Gastroesophageal sphincter (tissue), 3 donors: Measurements from ENCODE around the gene THOC5.

Experiments
- EP300 ChIP-seq: sonication (generic); formaldehyde crosslinking; IDR thresholded peaks from one replicate; pipeline ENCODE4 v1.6.1; 2017; ENCODE audit warnings: antibody characterized with exemption, mild to moderate bottlenecking
- POLR2A ChIP-seq, 2 donors: fragments of 450-650 bp; IDR thresholded peaks; one replicate each; pipeline ENCODE4 v1.6.1; 2017; ENCODE audit warnings: antibody characterized with exemption in 2 of 2, mild to moderate bottlenecking in 2 of 2, moderate library complexity in 1 of 2
- POLR2AphosphoS5 ChIP-seq: sonication (generic); formaldehyde crosslinking; IDR thresholded peaks from one replicate; pipeline ENCODE4 v1.6.1; 2017; ENCODE audit warnings: antibody characterized with exemption
- TF ChIP-seq, protein P1 (sequence below), 4 experiments: fragments of 200-600 bp in 2 of 4; fragments of 450-650 bp in 2 of 4; sonication (generic) in 1 of 4; IDR thresholded peaks; one replicate each; pipeline ENCODE4 v1.5.1; 2017 to 2019; ENCODE audit warnings: antibody characterized with exemption in 4 of 4, mild to moderate bottlenecking in 2 of 4, moderate library complexity in 2 of 4

DNA sequence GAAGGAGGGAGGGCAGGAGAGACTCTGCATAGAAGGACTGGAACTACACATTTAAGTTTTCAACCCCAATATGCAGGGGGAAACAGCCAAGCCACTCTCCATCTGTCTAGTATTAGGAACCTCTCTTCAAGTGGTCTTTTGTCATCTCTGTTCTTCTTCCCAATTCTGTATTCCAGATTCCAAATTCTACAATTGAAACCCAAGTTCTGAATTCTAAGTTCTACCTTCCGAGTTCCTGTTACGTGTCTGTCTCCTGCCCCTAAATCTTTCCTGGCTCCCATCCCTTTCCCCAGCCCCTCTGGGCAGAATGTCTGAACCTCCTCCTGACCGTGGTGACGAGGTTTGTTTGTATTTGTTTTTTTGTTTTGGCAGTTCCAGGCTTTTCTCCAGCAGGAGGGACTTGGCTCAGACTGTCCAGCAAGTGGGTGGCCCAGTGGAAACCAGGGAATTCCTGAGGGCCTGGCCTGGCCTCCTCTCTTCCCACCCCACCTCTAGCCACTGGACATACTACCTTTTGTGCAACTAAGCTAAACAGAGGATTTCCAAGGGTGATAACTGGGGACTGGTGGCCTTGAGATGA, 1.6 kb upstream of the THOC5 start:
- TF ChIP-seq, protein P1, sequence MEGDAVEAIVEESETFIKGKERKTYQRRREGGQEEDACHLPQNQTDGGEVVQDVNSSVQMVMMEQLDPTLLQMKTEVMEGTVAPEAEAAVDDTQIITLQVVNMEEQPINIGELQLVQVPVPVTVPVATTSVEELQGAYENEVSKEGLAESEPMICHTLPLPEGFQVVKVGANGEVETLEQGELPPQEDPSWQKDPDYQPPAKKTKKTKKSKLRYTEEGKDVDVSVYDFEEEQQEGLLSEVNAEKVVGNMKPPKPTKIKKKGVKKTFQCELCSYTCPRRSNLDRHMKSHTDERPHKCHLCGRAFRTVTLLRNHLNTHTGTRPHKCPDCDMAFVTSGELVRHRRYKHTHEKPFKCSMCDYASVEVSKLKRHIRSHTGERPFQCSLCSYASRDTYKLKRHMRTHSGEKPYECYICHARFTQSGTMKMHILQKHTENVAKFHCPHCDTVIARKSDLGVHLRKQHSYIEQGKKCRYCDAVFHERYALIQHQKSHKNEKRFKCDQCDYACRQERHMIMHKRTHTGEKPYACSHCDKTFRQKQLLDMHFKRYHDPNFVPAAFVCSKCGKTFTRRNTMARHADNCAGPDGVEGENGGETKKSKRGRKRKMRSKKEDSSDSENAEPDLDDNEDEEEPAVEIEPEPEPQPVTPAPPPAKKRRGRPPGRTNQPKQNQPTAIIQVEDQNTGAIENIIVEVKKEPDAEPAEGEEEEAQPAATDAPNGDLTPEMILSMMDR (IDR thresholded peaks at IDR 0.05): no peak
- TF ChIP-seq POLR2A (IDR thresholded peaks at IDR 0.05) (no peak), POLR2AphosphoS5 (no peak), EP300 (no peak)
